Activated CD8-positive, alpha-beta T cell treated with anti-CD3 and anti-CD28 coated beads, Interleukin-2, amount 10 ng/mL, durations not matched to agents 7 days and 5 days (primary cell): Measurements from ENCODE around the gene GINS3. TPM values are rescaled to one million over a fixed set of nuclear protein-coding genes. Genes with fewer than 3 reads are reported as not detected.

Source experiments
- ATAC-seq: fragments of 150-1000 bp; cut with Tn5 transposase; one replicate; pipeline ENCODE4 v1.10.0; 2021; ENCODE audit warnings: moderate library complexity
- CTCF ChIA-PET: fragments of 350-600 bp; sonication (Branson Sonifier 250); formaldehyde crosslinking; loops from one replicate; lab custom pipeline; 2021; ENCODE audit warnings: antibody characterized with exemption; lab: Charles Lee
- POLR2A ChIA-PET: fragments of 350-600 bp; sonication (Branson Sonifier 250); formaldehyde crosslinking; loops from one replicate; lab custom pipeline; 2021; ENCODE audit warnings: antibody characterized with exemption; lab: Charles Lee
- DNase-seq: peaks from one replicate; pipeline ENCODE4 v3.0.0-alpha.2; 2020
- H3K27ac Mint-ChIP-seq: one replicate; pipeline ENCODE4 v1.8.0; 2021; ENCODE audit warnings: mild to moderate bottlenecking, mixed read lengths
- H3K27me3 Mint-ChIP-seq: one replicate; pipeline ENCODE4 v1.8.0; 2021; ENCODE audit warnings: low read depth, mixed read lengths
- H3K36me3 Mint-ChIP-seq: one replicate; pipeline ENCODE4 v1.8.0; 2021; ENCODE audit warnings: low read depth, mixed read lengths
- H3K4me1 Mint-ChIP-seq: one replicate; pipeline ENCODE4 v1.8.0; 2021; ENCODE audit warnings: low read depth, mixed read lengths
- H3K4me3 Mint-ChIP-seq: one replicate; pipeline ENCODE4 v1.8.0; 2021; ENCODE audit warnings: mild to moderate bottlenecking, mixed read lengths
- H3K9me3 Mint-ChIP-seq: one replicate; pipeline ENCODE4 v1.8.0; 2022; ENCODE audit warnings: mixed read lengths; ENCODE audit not compliant: insufficient read depth
- total RNA-seq, 2 experiments: library from RNA; stranded (reverse); gene quantifications; one replicate each; pipeline ENCODE4 v1.2.3, GENCODE V29; 2021

The GINS3 gene
- total RNA-seq, 2 experiments from 2014 or later, result 16.3 to 18.0 TPM

GRCh38 chr16:58417035-58417434, 24.8 kb downstream of the GINS3 start:
- no peak for DNase-seq
- ChIA-PET CTCF (no interaction called here), POLR2A (no interaction called here)
- no peak overlapping the region for H3K27ac Mint-ChIP-seq
- no peak overlapping the region for H3K4me3 Mint-ChIP-seq
- no peak for ATAC-seq
- H3K36me3 Mint-ChIP-seq, result no peaks in the 10 kb centered on the region
- peaks cover 4% of the 10 kb centered on the region for H3K27me3 Mint-ChIP-seq
- H3K9me3 Mint-ChIP-seq, result no peaks in the 10 kb centered on the region
- no peaks in the 10 kb centered on the region for H3K4me1 Mint-ChIP-seq

DNA sequence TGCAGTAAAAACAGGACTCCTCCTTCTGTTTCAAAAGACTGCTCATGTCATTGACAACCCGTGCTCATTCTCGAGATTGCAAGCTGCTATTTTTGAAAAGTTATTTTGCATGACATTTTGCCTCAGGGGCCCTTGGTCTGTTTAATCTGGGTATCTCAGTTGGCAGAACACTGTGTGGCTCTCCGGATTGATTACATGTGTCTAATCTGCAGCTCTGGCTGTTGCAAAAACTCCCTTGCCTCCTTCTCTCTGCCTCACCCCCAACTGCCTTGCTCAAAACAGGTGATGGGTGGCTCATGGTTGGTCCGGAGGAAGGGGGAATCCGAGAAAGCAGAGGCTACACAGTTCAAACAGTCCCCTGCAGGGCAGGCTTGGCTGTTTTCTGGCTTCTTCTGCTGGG, 25.3 kb downstream of the GINS3 start:
- H3K4me3 Mint-ChIP-seq, result no peak overlapping the region
- H3K9me3 Mint-ChIP-seq, result no peaks in the 10 kb centered on the region
- no peaks in the 10 kb centered on the region for H3K36me3 Mint-ChIP-seq
- peaks cover 4% of the 10 kb centered on the region for H3K27me3 Mint-ChIP-seq
- CTCF ChIA-PET, result no interaction called here
- no peaks in the 10 kb centered on the region for H3K4me1 Mint-ChIP-seq
- DNase-seq (no peak), ATAC-seq (no peak)
- H3K27ac Mint-ChIP-seq, result no peak overlapping the region
- POLR2A ChIA-PET, result no interaction called here

GRCh38 chr16:58418026-58418425, 25.8 kb downstream of the GINS3 start:
- Mint-ChIP-seq H3K4me1 (no peaks in the 10 kb centered on the region), H3K4me3 (no peak overlapping the region), H3K36me3 (no peaks in the 10 kb centered on the region), H3K27ac (no peak overlapping the region), H3K27me3 (peaks cover 8% of the 10 kb centered on the region), H3K9me3 (no peaks in the 10 kb centered on the region)
- POLR2A ChIA-PET, result no interaction called here
- DNase-seq (no peak), ATAC-seq (no peak)
- CTCF ChIA-PET, result no interaction called here

- DNase-seq, result no peak
- no peak overlapping the region for H3K27ac Mint-ChIP-seq
- ChIA-PET POLR2A (no interaction called here), CTCF (no interaction called here)
- no peak for ATAC-seq
- no peaks in the 10 kb centered on the region for H3K4me1 Mint-ChIP-seq
- peaks cover 10% of the 10 kb centered on the region for H3K27me3 Mint-ChIP-seq
- H3K36me3 Mint-ChIP-seq, result no peaks in the 10 kb centered on the region
- H3K9me3 Mint-ChIP-seq, result no peaks in the 10 kb centered on the region
- no peak overlapping the region for H3K4me3 Mint-ChIP-seq
Observed at GRCh38 chr16:58418601-58419000, 26.3 kb downstream of the GINS3 start.

GRCh38 chr16:58419241-58419990, 27.1 kb downstream of the GINS3 start:
- H3K27me3 Mint-ChIP-seq, result peaks cover 10% of the 10 kb centered on the region
- no peak overlapping the region for H3K27ac Mint-ChIP-seq
- ChIA-PET CTCF (no interaction called here), POLR2A (no interaction called here)
- no peaks in the 10 kb centered on the region for H3K4me1 Mint-ChIP-seq
- no peak for DNase-seq
- H3K9me3 Mint-ChIP-seq, result no peaks in the 10 kb centered on the region
- ATAC-seq, result no peak
- no peaks in the 10 kb centered on the region for H3K36me3 Mint-ChIP-seq
- no peak overlapping the region for H3K4me3 Mint-ChIP-seq

- CTCF ChIA-PET, result no interaction called here
- no peak overlapping the region for H3K27ac Mint-ChIP-seq
Observed at GRCh38 chr16:58421059-58421458, 28.8 kb downstream of the GINS3 start.

DNA sequence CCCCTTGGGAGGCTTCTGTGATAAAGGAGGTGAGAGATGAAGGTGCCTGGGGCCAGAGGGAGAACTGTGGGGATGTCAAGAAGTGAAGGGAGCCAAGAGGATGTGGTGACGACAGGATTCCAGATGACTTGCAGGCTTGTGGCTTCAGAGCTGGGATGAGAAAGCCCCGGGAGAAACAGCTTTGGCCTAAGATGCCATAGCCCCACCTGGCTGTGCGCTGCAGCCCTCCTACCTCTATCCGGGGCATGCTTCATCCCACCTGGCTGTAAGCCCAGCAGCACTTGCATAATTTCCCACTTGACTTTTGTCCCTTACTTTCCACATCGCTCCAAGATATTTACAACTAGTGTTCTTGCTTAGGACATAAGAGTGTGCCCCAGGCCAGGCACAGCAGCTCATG, 29.3 kb downstream of the GINS3 start:
- peaks cover 15% of the 10 kb centered on the region for H3K4me1 Mint-ChIP-seq
- no peaks in the 10 kb centered on the region for H3K9me3 Mint-ChIP-seq
- no peak for ATAC-seq
- H3K27ac Mint-ChIP-seq, result no peak overlapping the region
- peaks cover 14% of the 10 kb centered on the region for H3K27me3 Mint-ChIP-seq
- ChIA-PET POLR2A (no interaction called here), CTCF (no interaction called here)
- no peak for DNase-seq
- no peak overlapping the region for H3K4me3 Mint-ChIP-seq
- no peaks in the 10 kb centered on the region for H3K36me3 Mint-ChIP-seq

More at GRCh38 chr16:58421059-58421458, 28.8 kb downstream of the GINS3 start:
- DNase-seq (no peak), ATAC-seq (no peak)
- H3K4me1 Mint-ChIP-seq, result peaks cover 12% of the 10 kb centered on the region
- no peaks in the 10 kb centered on the region for H3K9me3 Mint-ChIP-seq
- no peaks in the 10 kb centered on the region for H3K36me3 Mint-ChIP-seq
- POLR2A ChIA-PET, result no interaction called here
- H3K4me3 Mint-ChIP-seq, result no peak overlapping the region
- peaks cover 14% of the 10 kb centered on the region for H3K27me3 Mint-ChIP-seq

DNA sequence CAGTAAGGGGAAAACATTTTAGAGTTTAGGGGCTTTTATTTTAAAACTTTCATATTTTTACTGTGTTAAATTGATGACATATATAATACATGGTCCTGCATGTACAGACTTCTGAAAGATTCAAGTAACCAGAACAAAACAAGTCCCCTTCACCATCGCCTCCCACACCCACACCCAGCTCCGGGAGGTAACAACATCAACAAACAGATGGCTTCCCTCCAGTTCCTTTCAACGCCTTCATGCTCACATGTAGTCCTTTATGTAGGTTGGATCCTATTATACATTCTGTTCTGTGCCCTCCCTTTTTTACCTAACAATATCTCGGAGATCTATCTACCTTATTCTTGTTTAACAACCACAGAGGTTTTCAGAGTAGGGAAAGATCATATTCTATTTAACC, 30.5 kb downstream of the GINS3 start:
- no peak overlapping the region for H3K4me3 Mint-ChIP-seq
- H3K27me3 Mint-ChIP-seq, result peaks cover 22% of the 10 kb centered on the region
- H3K4me1 Mint-ChIP-seq, result peaks cover 23% of the 10 kb centered on the region
- ATAC-seq (no peak), DNase-seq (no peak)
- POLR2A ChIA-PET, result no interaction called here
- H3K36me3 Mint-ChIP-seq, result no peaks in the 10 kb centered on the region
- CTCF ChIA-PET, result no interaction called here
- H3K27ac Mint-ChIP-seq, result no peak overlapping the region
- no peaks in the 10 kb centered on the region for H3K9me3 Mint-ChIP-seq

DNA sequence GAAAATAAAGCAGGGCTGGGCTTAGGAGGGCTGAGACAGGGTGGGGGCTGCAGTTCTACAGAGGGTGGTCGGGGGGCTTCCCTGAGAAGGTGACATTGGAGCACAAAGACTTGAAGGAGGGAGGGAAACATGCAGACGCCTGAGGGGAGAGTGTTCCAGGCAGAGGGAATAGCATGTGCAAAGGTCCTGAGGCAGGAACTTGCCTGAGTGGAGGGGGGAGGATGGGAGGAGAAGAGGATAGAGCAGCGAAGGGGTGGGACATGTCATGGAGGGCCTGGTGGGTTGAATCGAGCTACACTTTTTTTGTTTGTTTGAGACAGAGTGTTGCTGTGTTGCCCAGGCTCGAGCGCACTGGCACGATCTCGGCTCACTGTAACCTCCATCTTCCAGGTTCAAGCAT, 33.0 kb downstream of the GINS3 start:
- Mint-ChIP-seq H3K4me1 (peaks cover 23% of the 10 kb centered on the region), H3K9me3 (no peaks in the 10 kb centered on the region), H3K27ac (peak overlapping the region; percentile 10), H3K4me3 (no peak overlapping the region), H3K36me3 (no peaks in the 10 kb centered on the region), H3K27me3 (peaks cover 31% of the 10 kb centered on the region)
- CTCF ChIA-PET, result no interaction called here
- ATAC-seq (no peak), DNase-seq (no peak)
- POLR2A ChIA-PET, result no interaction called here

- Mint-ChIP-seq H3K36me3 (no peaks in the 10 kb centered on the region), H3K27ac (peak overlapping the region; percentile 39), H3K4me1 (peaks cover 23% of the 10 kb centered on the region), H3K9me3 (no peaks in the 10 kb centered on the region), H3K4me3 (peak overlapping the region; percentile 39), H3K27me3 (peaks cover 31% of the 10 kb centered on the region)
- CTCF ChIA-PET, result no interaction called here
- DNase-seq (peak; percentile 70), ATAC-seq (peak; percentile 92)
- POLR2A ChIA-PET, result interaction anchor here (0.6 kb wide), 1 partner anchor 259 kb away, joined by 3 read pairs; the partner anchor contains the start of gene SLC38A7
Observed at GRCh38 chr16:58425756-58426494, 33.7 kb downstream of the GINS3 start.

GRCh38 chr16:58426966-58427365, 34.7 kb downstream of the GINS3 start:
- no peak overlapping the region for H3K27ac Mint-ChIP-seq
- peaks cover 31% of the 10 kb centered on the region for H3K27me3 Mint-ChIP-seq
- H3K9me3 Mint-ChIP-seq, result no peaks in the 10 kb centered on the region
- ChIA-PET POLR2A (no interaction called here), CTCF (no interaction called here)
- DNase-seq (no peak), ATAC-seq (no peak)
- H3K4me3 Mint-ChIP-seq, result no peak overlapping the region
- H3K36me3 Mint-ChIP-seq, result no peaks in the 10 kb centered on the region
- peaks cover 23% of the 10 kb centered on the region for H3K4me1 Mint-ChIP-seq
